Upper lobe of left lung (tissue), 6 donors: ENCODE measurements around the gene HEBP2. TPM values are rescaled to one million over a fixed set of nuclear protein-coding genes. Genes with fewer than 3 reads are reported as not detected.
"Not testable (repeated sequence)": the region's sequence is repeated elsewhere in the genome, so short reads cannot be mapped to it uniquely, and the experiment has no call there.

Experiments
- ATAC-seq, 2 donors: fragments of 200-7000 bp; cut with Tn5 transposase; one replicate each; pipeline ENCODE4 v1.9.1; 2022; ENCODE audit warnings: mild to moderate bottlenecking in 2 of 2, moderate library complexity in 2 of 2; ENCODE audit not compliant: low FRiP score in 2 of 2
- DNase-seq, 2 donors: peaks; one replicate each; pipeline ENCODE4 v3.0.0-alpha.2; 2019 to 2020
- H3K27ac ChIP-seq, 4 donors: fragments of 200-600 bp; sonication (generic); one replicate each; pipeline ENCODE4 v1.5.1; 2016 to 2019
- H3K27me3 ChIP-seq, 4 donors: fragments of 200-600 bp; sonication (generic); one replicate each; pipeline ENCODE4 v1.5.1; 2017 to 2019
- H3K36me3 ChIP-seq, 4 donors: fragments of 200-600 bp; sonication (generic); one replicate each; pipeline ENCODE4 v1.5.1; 2016 to 2019
- H3K4me1 ChIP-seq, 4 donors: fragments of 200-600 bp; sonication (generic); one replicate each; pipeline ENCODE4 v1.5.1; 2018 to 2019
- H3K4me3 ChIP-seq, 4 donors: fragments of 200-600 bp; sonication (generic); one replicate each; pipeline ENCODE4 v1.5.1; 2017 to 2019; ENCODE audit warnings: mild to moderate bottlenecking in 2 of 4, moderate library complexity in 1 of 4
- H3K9me3 ChIP-seq, 4 donors: fragments of 200-600 bp; sonication (generic); one replicate each; pipeline ENCODE4 v1.5.1; 2018 to 2019
- CTCF ChIP-seq, 6 experiments: fragments of 450-650 bp in 4 of 6; fragments of 200-600 bp in 2 of 6; sonication (generic) in 2 of 6; IDR thresholded peaks; one replicate each; pipeline ENCODE4 v1.5.1; 2016 to 2019; ENCODE audit warnings: antibody characterized with exemption in 6 of 6
- EP300 ChIP-seq, 4 donors: sonication (generic); formaldehyde crosslinking; IDR thresholded peaks; one replicate each; pipeline ENCODE4 v1.5.1; 2017; ENCODE audit warnings: antibody characterized with exemption in 4 of 4, control low read depth in 2 of 4
- POLR2A ChIP-seq, 4 donors: fragments of 450-650 bp; IDR thresholded peaks; one replicate each; pipeline ENCODE4 v1.5.1; 2016 to 2017; ENCODE audit warnings: antibody characterized with exemption in 4 of 4, mild to moderate bottlenecking in 2 of 4
- POLR2AphosphoS5 ChIP-seq, 2 donors: sonication (generic); formaldehyde crosslinking; IDR thresholded peaks; one replicate each; pipeline ENCODE4 v1.5.1; 2017; ENCODE audit warnings: antibody characterized with exemption in 2 of 2
- WGBS, 2 donors: methylation state at CpG; one replicate each; pipeline ENCODE4 v1.1.5; 2017 to 2018; 5-methylcytosine and 5-hydroxymethylcytosine counted together
- total RNA-seq, 6 donors: library from RNA; depleted of rRNA in 4 of 6; stranded (reverse); fragments of >200 nt in 4 of 6; gene quantifications; one replicate each; pipeline versions ENCODE4 v1.1.0 to v1.2.1, GENCODE V29; 2016 to 2021
- donor health status: DM: no; HTN: no; CAD: no; lungs with moderate emphysema.
- donor health status: DM: no; HTN: yes; CAD: no; lungs with severe emphysema.

The HEBP2 gene
- 10 to 100 TPM; 11.5 to 68.0 (median 48.6) TPM for total RNA-seq

- no peaks in the 10 kb centered on the region for H3K9me3 ChIP-seq
- peaks cover 9 to 35% (median 19%) of the 10 kb centered on the region in 4 donors for H3K36me3 ChIP-seq
- ATAC-seq (peak; percentile 93 to 94), DNase-seq (peak; percentile 96 to 98)
- peak; percentile 55 to 92 for TF ChIP-seq POLR2AphosphoS5 (IDR thresholded peaks at IDR 0.05)
- TF ChIP-seq EP300 (IDR thresholded peaks at IDR 0.05), result peak in 1 of 4 donors; percentile 12
- peak in 3 of 4 donors; percentile 70 to 91 (median 88) for TF ChIP-seq POLR2A (IDR thresholded peaks at IDR 0.05)
- TF ChIP-seq CTCF (IDR thresholded peaks at IDR 0.05), result peak; percentile 49 to 91 (median 80)
- peaks cover 0 to 19% (median 6%) of the 10 kb centered on the region in 4 donors for H3K4me1 ChIP-seq
- WGBS, 2 donors, result 0% methylated on average over 40 of the region's 92 CpGs; no CpG with 5 or more reads in 1 of the 2 donors
- H3K27ac ChIP-seq, result peak within 1 kb of the TSS; percentile 93 to 96 (median 94)
- no peaks in the 10 kb centered on the region for H3K27me3 ChIP-seq
- peak within 1 kb of the TSS; percentile 70 to 90 (median 81) for H3K4me3 ChIP-seq
These were observed at the start of gene HEBP2 for GRCh38 chr6:138403801-138404665. Gene HEBP2 (plus strand): TSS chr6:138404223. CDS start chr6:138404496, 273 bp downstream.

- DNase-seq, result no peak
- WGBS, 2 donors, result 88 to 94% methylated on average over 1 of the region's 1 CpG
- Histone ChIP-seq H3K27me3 (no peaks in the 10 kb centered on the region), H3K9me3 (no peaks in the 10 kb centered on the region), H3K4me3 (no peak overlapping the region), H3K4me1 (no peaks in the 10 kb centered on the region), H3K36me3 (no peaks in the 10 kb centered on the region), H3K27ac (no peak overlapping the region)
- TF ChIP-seq CTCF (IDR thresholded peaks at IDR 0.05) (no peak), POLR2AphosphoS5 (IDR thresholded peaks at IDR 0.05) (no peak), POLR2A (IDR thresholded peaks at IDR 0.05) (no peak), EP300 (IDR thresholded peaks at IDR 0.05) (no peak)
- no peak for ATAC-seq
These were observed 46.1 kb upstream of the HEBP2 start for GRCh38 chr6:138357928-138358327.

- not testable (repeated sequence) for ATAC-seq, H3K27me3 ChIP-seq, H3K27ac ChIP-seq, H3K9me3 ChIP-seq, DNase-seq, H3K36me3 ChIP-seq, H3K4me1 ChIP-seq, H3K4me3 ChIP-seq
- WGBS, 2 donors, result 93 to 94% methylated on average over 8 of the region's 8 CpGs
These were observed 35.3 kb upstream of the HEBP2 start for GRCh38 chr6:138368684-138369083.

- TF ChIP-seq CTCF (IDR thresholded peaks at IDR 0.05), result no peak
- TF ChIP-seq POLR2AphosphoS5 (IDR thresholded peaks at IDR 0.05), result no peak
- TF ChIP-seq EP300 (IDR thresholded peaks at IDR 0.05), result no peak
- no peak for TF ChIP-seq POLR2A (IDR thresholded peaks at IDR 0.05)
- Histone ChIP-seq H3K4me1 (no peaks in the 10 kb centered on the region), H3K27me3 (no peaks in the 10 kb centered on the region), H3K27ac (no peak overlapping the region), H3K9me3 (no peaks in the 10 kb centered on the region), H3K4me3 (no peak overlapping the region), H3K36me3 (no peaks in the 10 kb centered on the region)
- 70 to 74% methylated on average over 9 of the region's 9 CpGs for WGBS, 2 donors
- ATAC-seq (no peak), DNase-seq (no peak)
These were observed 33.2 kb upstream of the HEBP2 start for GRCh38 chr6:138370631-138371451.

GRCh38 chr6:138371452-138371711, 32.6 kb upstream of the HEBP2 start:
- Histone ChIP-seq H3K4me3 (no peak overlapping the region), H3K4me1 (no peaks in the 10 kb centered on the region), H3K27ac (no peak overlapping the region), H3K9me3 (no peaks in the 10 kb centered on the region), H3K27me3 (no peaks in the 10 kb centered on the region), H3K36me3 (no peaks in the 10 kb centered on the region)
- no peak for TF ChIP-seq POLR2AphosphoS5 (IDR thresholded peaks at IDR 0.05)
- TF ChIP-seq CTCF (IDR thresholded peaks at IDR 0.05), result no peak
- TF ChIP-seq EP300 (IDR thresholded peaks at IDR 0.05), result no peak
- no peak for TF ChIP-seq POLR2A (IDR thresholded peaks at IDR 0.05)
- 65 to 69% methylated on average over 3 of the region's 3 CpGs for WGBS, 2 donors
- ATAC-seq (no peak), DNase-seq (no peak)
